Activated naive CD4-positive, alpha-beta T cell treated with anti-CD3 and anti-CD28 coated beads, Interleukin-2, amount 10 ng/mL, durations not matched to agents 7 days and 5 days (primary cell): ENCODE results near the gene VPS26C.
"Not testable (repeated sequence)": the region's sequence is repeated elsewhere in the genome, so short reads cannot be mapped to it uniquely, and the experiment has no call there.

ENCODE experiments used
- CTCF ChIA-PET: fragments of 350-600 bp; sonication (Branson Sonifier 250); formaldehyde crosslinking; loops from one replicate; lab custom pipeline; 2021; ENCODE audit warnings: antibody characterized with exemption; lab: Charles Lee
- DNase-seq: peaks from one replicate; pipeline ENCODE4 v3.0.0-alpha.2; 2020
- H3K27ac Mint-ChIP-seq: one replicate; pipeline ENCODE4 v1.8.0; 2021; ENCODE audit warnings: mild to moderate bottlenecking, moderate library complexity, mixed read lengths
- H3K27me3 Mint-ChIP-seq: one replicate; pipeline ENCODE4 v1.8.0; 2021; ENCODE audit warnings: mild to moderate bottlenecking, mixed read lengths
- H3K36me3 Mint-ChIP-seq: one replicate; pipeline ENCODE4 v1.8.0; 2021; ENCODE audit warnings: mixed read lengths
- H3K4me1 Mint-ChIP-seq: one replicate; pipeline ENCODE4 v1.8.0; 2021; ENCODE audit warnings: mixed read lengths
- H3K4me3 Mint-ChIP-seq: one replicate; pipeline ENCODE4 v1.8.0; 2021; ENCODE audit warnings: mild to moderate bottlenecking, moderate library complexity, mixed read lengths
- H3K9me3 Mint-ChIP-seq: one replicate; pipeline ENCODE4 v1.8.0; 2021; ENCODE audit warnings: mixed read lengths

VPS26C gene

GRCh38 chr21:37267269-37268185 lies at the start of gene VPS26C:
TSS of gene VPS26C (minus strand) at chr21:37267334. CDS start at chr21:37267294, 40 bp downstream.
- peaks cover 56% of the 10 kb centered on the region for H3K4me1 Mint-ChIP-seq
- H3K27me3 Mint-ChIP-seq, result peaks cover 4% of the 10 kb centered on the region
- H3K36me3 Mint-ChIP-seq, result peaks cover 30% of the 10 kb centered on the region
- H3K9me3 Mint-ChIP-seq, result no peaks in the 10 kb centered on the region
- CTCF ChIA-PET, result interaction anchor here (1.0 to 2.1 kb wide), 3 partner anchors 47 to 290 kb away, joined by 3 to 8 read pairs (median 4); no protein-coding TSS in a partner anchor
- peak; percentile 99 for DNase-seq
- peak within 1 kb of the TSS; percentile 89 for H3K4me3 Mint-ChIP-seq
- peak within 1 kb of the TSS; percentile 99 for H3K27ac Mint-ChIP-seq

GRCh38 chr21:37316072-37316471 lies 48.9 kb upstream of the VPS26C start:
- H3K36me3 Mint-ChIP-seq, CTCF ChIA-PET, H3K27me3 Mint-ChIP-seq, DNase-seq, H3K4me1 Mint-ChIP-seq, H3K4me3 Mint-ChIP-seq, H3K27ac Mint-ChIP-seq: not testable (repeated sequence)
- peaks cover 10% of the 10 kb centered on the region for H3K9me3 Mint-ChIP-seq

GRCh38 chr21:37300114-37300751 lies 33.1 kb upstream of the VPS26C start:
- CTCF ChIA-PET, result no interaction called here
- DNase-seq, result no peak
- Mint-ChIP-seq H3K27ac (no peak overlapping the region), H3K4me3 (no peak overlapping the region), H3K27me3 (peaks cover 9% of the 10 kb centered on the region), H3K4me1 (no peaks in the 10 kb centered on the region), H3K36me3 (no peaks in the 10 kb centered on the region), H3K9me3 (no peaks in the 10 kb centered on the region)

- Mint-ChIP-seq H3K9me3 (no peaks in the 10 kb centered on the region), H3K4me3 (no peak overlapping the region)
Measured at GRCh38 chr21:37297364-37297763, 30.2 kb upstream of the VPS26C start.

GRCh38 chr21:37294679-37295078 lies 27.5 kb upstream of the VPS26C start:
- Mint-ChIP-seq H3K36me3 (no peaks in the 10 kb centered on the region), H3K4me3 (no peak overlapping the region), H3K27me3 (peaks cover 26% of the 10 kb centered on the region), H3K27ac (no peak overlapping the region), H3K9me3 (no peaks in the 10 kb centered on the region), H3K4me1 (no peaks in the 10 kb centered on the region)
- DNase-seq, result no peak
- CTCF ChIA-PET, result no interaction called here

More at GRCh38 chr21:37297364-37297763, 30.2 kb upstream of the VPS26C start:
- DNase-seq, result no peak
- no peaks in the 10 kb centered on the region for H3K4me1 Mint-ChIP-seq
- no peaks in the 10 kb centered on the region for H3K36me3 Mint-ChIP-seq
- H3K27ac Mint-ChIP-seq, result no peak overlapping the region
- peaks cover 19% of the 10 kb centered on the region for H3K27me3 Mint-ChIP-seq
- CTCF ChIA-PET, result no interaction called here

- CTCF ChIA-PET, result no interaction called here
- H3K4me1 Mint-ChIP-seq, result no peaks in the 10 kb centered on the region
- H3K4me3 Mint-ChIP-seq, result no peak overlapping the region
- DNase-seq, result no peak
- H3K27ac Mint-ChIP-seq, result no peak overlapping the region
- no peaks in the 10 kb centered on the region for H3K9me3 Mint-ChIP-seq
- H3K27me3 Mint-ChIP-seq, result peaks cover 24% of the 10 kb centered on the region
- no peaks in the 10 kb centered on the region for H3K36me3 Mint-ChIP-seq
Measured at GRCh38 chr21:37292941-37293340, 25.8 kb upstream of the VPS26C start.

- DNase-seq, result no peak
- Mint-ChIP-seq H3K4me3 (no peak overlapping the region), H3K27ac (no peak overlapping the region), H3K27me3 (peaks cover 21% of the 10 kb centered on the region), H3K4me1 (no peaks in the 10 kb centered on the region), H3K36me3 (no peaks in the 10 kb centered on the region), H3K9me3 (no peaks in the 10 kb centered on the region)
- CTCF ChIA-PET, result no interaction called here
Measured at GRCh38 chr21:37292041-37292440, 24.9 kb upstream of the VPS26C start.

GRCh38 chr21:37283191-37283710 lies 16.1 kb upstream of the VPS26C start:
- H3K4me1 Mint-ChIP-seq, DNase-seq, H3K36me3 Mint-ChIP-seq, H3K27ac Mint-ChIP-seq, H3K9me3 Mint-ChIP-seq, H3K4me3 Mint-ChIP-seq, CTCF ChIA-PET, H3K27me3 Mint-ChIP-seq: not testable (repeated sequence)

- H3K27me3 Mint-ChIP-seq, H3K4me1 Mint-ChIP-seq, CTCF ChIA-PET, H3K9me3 Mint-ChIP-seq, H3K36me3 Mint-ChIP-seq: not testable (repeated sequence)
- peak overlapping the region; percentile 82 for H3K27ac Mint-ChIP-seq
- peak; percentile 45 for DNase-seq
- H3K4me3 Mint-ChIP-seq, result peak overlapping the region; percentile 65
Measured at GRCh38 chr21:37282602-37283001, 15.5 kb upstream of the VPS26C start.

- no peaks in the 10 kb centered on the region for H3K4me1 Mint-ChIP-seq
- no peaks in the 10 kb centered on the region for H3K36me3 Mint-ChIP-seq
- DNase-seq, result peak; percentile 30
- peaks cover 12% of the 10 kb centered on the region for H3K27me3 Mint-ChIP-seq
- peak overlapping the region; percentile 82 for H3K27ac Mint-ChIP-seq
- CTCF ChIA-PET, result no interaction called here
- H3K9me3 Mint-ChIP-seq, result no peaks in the 10 kb centered on the region
- H3K4me3 Mint-ChIP-seq, result peak overlapping the region; percentile 65
Measured at GRCh38 chr21:37281993-37282392, 14.9 kb upstream of the VPS26C start.

- CTCF ChIA-PET, result no interaction called here
- H3K36me3 Mint-ChIP-seq, result no peaks in the 10 kb centered on the region
- no peak for DNase-seq
- no peaks in the 10 kb centered on the region for H3K9me3 Mint-ChIP-seq
- H3K4me1 Mint-ChIP-seq, result no peaks in the 10 kb centered on the region
- peak overlapping the region; percentile 21 for H3K4me3 Mint-ChIP-seq
- peaks cover 12% of the 10 kb centered on the region for H3K27me3 Mint-ChIP-seq
- no peak overlapping the region for H3K27ac Mint-ChIP-seq
Measured at GRCh38 chr21:37281579-37281978, 14.4 kb upstream of the VPS26C start.

GRCh38 chr21:37279271-37279670 lies 12.1 kb upstream of the VPS26C start:
- CTCF ChIA-PET, DNase-seq, H3K4me1 Mint-ChIP-seq, H3K4me3 Mint-ChIP-seq, H3K9me3 Mint-ChIP-seq, H3K27me3 Mint-ChIP-seq, H3K36me3 Mint-ChIP-seq, H3K27ac Mint-ChIP-seq: not testable (repeated sequence)

- no peaks in the 10 kb centered on the region for H3K4me1 Mint-ChIP-seq
- peaks cover 17% of the 10 kb centered on the region for H3K27me3 Mint-ChIP-seq
- H3K36me3 Mint-ChIP-seq, result no peaks in the 10 kb centered on the region
- CTCF ChIA-PET, result no interaction called here
- no peak for DNase-seq
- no peak overlapping the region for H3K4me3 Mint-ChIP-seq
- H3K9me3 Mint-ChIP-seq, result no peaks in the 10 kb centered on the region
- H3K27ac Mint-ChIP-seq, result no peak overlapping the region
Measured at GRCh38 chr21:37278199-37278598, 11.1 kb upstream of the VPS26C start.

- Mint-ChIP-seq H3K36me3 (no peaks in the 10 kb centered on the region), H3K4me3 (no peak overlapping the region), H3K9me3 (no peaks in the 10 kb centered on the region), H3K27me3 (peaks cover 15% of the 10 kb centered on the region), H3K27ac (no peak overlapping the region), H3K4me1 (no peaks in the 10 kb centered on the region)
- DNase-seq, result no peak
- CTCF ChIA-PET, result no interaction called here
Measured at GRCh38 chr21:37276377-37276776, 9.2 kb upstream of the VPS26C start.
